ENCODE results near the gene HLCS.

DNA sequence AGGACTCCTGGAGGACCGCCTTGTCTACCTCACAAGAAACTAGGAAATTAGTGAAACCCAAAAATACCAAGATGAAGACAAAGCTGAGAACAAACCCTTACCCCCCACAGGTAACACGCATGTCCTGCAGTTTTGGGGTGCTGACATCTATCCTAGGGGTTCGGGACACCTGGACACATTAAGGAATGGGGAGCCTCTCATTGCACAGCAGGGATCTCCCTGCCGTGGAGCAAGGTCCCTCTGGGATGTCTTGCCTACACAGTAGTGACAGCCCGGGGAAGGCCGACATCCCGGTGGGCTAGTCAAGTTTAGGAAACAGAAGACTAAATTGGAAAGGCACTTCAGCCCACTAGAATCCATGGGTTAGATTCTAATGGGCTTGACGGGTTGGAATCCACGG lies 223.0 kb downstream of the HLCS start:
- TF ChIP-seq, protein P1, sequence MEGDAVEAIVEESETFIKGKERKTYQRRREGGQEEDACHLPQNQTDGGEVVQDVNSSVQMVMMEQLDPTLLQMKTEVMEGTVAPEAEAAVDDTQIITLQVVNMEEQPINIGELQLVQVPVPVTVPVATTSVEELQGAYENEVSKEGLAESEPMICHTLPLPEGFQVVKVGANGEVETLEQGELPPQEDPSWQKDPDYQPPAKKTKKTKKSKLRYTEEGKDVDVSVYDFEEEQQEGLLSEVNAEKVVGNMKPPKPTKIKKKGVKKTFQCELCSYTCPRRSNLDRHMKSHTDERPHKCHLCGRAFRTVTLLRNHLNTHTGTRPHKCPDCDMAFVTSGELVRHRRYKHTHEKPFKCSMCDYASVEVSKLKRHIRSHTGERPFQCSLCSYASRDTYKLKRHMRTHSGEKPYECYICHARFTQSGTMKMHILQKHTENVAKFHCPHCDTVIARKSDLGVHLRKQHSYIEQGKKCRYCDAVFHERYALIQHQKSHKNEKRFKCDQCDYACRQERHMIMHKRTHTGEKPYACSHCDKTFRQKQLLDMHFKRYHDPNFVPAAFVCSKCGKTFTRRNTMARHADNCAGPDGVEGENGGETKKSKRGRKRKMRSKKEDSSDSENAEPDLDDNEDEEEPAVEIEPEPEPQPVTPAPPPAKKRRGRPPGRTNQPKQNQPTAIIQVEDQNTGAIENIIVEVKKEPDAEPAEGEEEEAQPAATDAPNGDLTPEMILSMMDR (IDR thresholded peaks at IDR 0.05; ENCODE audit: poor library complexity): no peak
- no peak for TF ChIP-seq EZH2 (IDR thresholded peaks at IDR 0.05; ENCODE audit: borderline replicate concordance)
